Right atrium auricular region (tissue), 2 donors: ENCODE measurements around the gene PPP1R36. TPM values are rescaled to one million over a fixed set of nuclear protein-coding genes. Genes with fewer than 3 reads are reported as not detected.

ENCODE experiments used
- DNase-seq: peaks from one replicate; pipeline ENCODE4 v3.0.0-alpha.2; 2019; ENCODE audit warnings: low spot score
- H3K27ac ChIP-seq, 2 donors: fragments of 200-600 bp; sonication (generic); 1 replicate in 1 of 2; 2 replicates in 1 of 2; pipeline ENCODE4 v1.5.1; 2016 to 2019
- H3K27me3 ChIP-seq, 2 donors: fragments of 200-600 bp; sonication (generic); one replicate each; pipeline versions ENCODE4 v1.5.1 to v1.6.0; 2017 to 2019
- H3K36me3 ChIP-seq: fragments of 200-600 bp; sonication (generic); one replicate; pipeline ENCODE4 v1.5.1; 2016
- H3K4me1 ChIP-seq, 2 donors: fragments of 200-600 bp; sonication (generic); one replicate each; pipeline versions ENCODE4 v1.5.1 to v1.6.0; 2017 to 2019
- H3K4me3 ChIP-seq, 2 donors: fragments of 200-600 bp; sonication (generic); 1 replicate in 1 of 2; 2 replicates in 1 of 2; pipeline ENCODE4 v1.5.1; 2017 to 2019; ENCODE audit warnings: mild to moderate bottlenecking in 1 of 2, moderate library complexity in 1 of 2
- H3K9me3 ChIP-seq, 2 donors: fragments of 200-600 bp; sonication (generic); one replicate each; pipeline ENCODE4 v1.5.1; 2019
- total RNA-seq, 2 donors: library from RNA; depleted of rRNA; stranded (reverse); fragments of >200 nt; gene quantifications; one replicate each; pipeline ENCODE4 v1.1.0, GENCODE V29; 2016
- TF ChIP-seq, protein P1 (sequence below), 2 donors: fragments of 200-600 bp; sonication (generic); IDR thresholded peaks; one replicate each; pipeline ENCODE4 v1.5.1; 2019; ENCODE audit warnings: antibody characterized with exemption in 2 of 2

PPP1R36 gene
- total RNA-seq, 2 donors from 2014 or later = 0.31 TPM; not detected in 1

DNA sequence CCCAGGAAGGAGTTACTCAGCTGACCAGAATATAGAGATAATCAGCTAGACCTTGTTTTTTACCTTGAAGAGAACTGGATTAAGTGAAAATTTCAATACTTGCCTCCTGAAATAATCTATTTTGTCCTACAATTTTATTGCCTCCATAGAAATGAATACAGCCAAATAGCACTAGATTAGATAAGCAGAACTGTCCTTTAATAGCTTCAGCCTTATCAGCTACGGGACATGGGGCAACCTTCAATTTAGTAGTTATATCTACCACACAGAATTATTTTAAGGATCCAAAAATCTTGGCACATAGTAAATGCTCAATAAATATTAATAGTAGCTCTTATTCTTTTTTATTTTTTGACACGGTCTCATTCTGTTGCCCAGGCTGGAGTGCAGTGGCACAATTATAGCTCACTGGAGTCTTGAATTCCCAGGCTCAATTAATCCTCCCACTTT is 87.2 kb downstream of the PPP1R36 start:
- no peaks in the 10 kb centered on the region for H3K36me3 ChIP-seq
- no peak for DNase-seq
- H3K9me3 ChIP-seq = no peaks in the 10 kb centered on the region
- no peak overlapping the region for H3K4me3 ChIP-seq
- no peaks in the 10 kb centered on the region for H3K4me1 ChIP-seq
- TF ChIP-seq, protein P1, sequence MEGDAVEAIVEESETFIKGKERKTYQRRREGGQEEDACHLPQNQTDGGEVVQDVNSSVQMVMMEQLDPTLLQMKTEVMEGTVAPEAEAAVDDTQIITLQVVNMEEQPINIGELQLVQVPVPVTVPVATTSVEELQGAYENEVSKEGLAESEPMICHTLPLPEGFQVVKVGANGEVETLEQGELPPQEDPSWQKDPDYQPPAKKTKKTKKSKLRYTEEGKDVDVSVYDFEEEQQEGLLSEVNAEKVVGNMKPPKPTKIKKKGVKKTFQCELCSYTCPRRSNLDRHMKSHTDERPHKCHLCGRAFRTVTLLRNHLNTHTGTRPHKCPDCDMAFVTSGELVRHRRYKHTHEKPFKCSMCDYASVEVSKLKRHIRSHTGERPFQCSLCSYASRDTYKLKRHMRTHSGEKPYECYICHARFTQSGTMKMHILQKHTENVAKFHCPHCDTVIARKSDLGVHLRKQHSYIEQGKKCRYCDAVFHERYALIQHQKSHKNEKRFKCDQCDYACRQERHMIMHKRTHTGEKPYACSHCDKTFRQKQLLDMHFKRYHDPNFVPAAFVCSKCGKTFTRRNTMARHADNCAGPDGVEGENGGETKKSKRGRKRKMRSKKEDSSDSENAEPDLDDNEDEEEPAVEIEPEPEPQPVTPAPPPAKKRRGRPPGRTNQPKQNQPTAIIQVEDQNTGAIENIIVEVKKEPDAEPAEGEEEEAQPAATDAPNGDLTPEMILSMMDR (IDR thresholded peaks at IDR 0.05) = peak; percentile 21 to 27
- no peak overlapping the region for H3K27ac ChIP-seq
- H3K27me3 ChIP-seq = no peaks in the 10 kb centered on the region

DNA sequence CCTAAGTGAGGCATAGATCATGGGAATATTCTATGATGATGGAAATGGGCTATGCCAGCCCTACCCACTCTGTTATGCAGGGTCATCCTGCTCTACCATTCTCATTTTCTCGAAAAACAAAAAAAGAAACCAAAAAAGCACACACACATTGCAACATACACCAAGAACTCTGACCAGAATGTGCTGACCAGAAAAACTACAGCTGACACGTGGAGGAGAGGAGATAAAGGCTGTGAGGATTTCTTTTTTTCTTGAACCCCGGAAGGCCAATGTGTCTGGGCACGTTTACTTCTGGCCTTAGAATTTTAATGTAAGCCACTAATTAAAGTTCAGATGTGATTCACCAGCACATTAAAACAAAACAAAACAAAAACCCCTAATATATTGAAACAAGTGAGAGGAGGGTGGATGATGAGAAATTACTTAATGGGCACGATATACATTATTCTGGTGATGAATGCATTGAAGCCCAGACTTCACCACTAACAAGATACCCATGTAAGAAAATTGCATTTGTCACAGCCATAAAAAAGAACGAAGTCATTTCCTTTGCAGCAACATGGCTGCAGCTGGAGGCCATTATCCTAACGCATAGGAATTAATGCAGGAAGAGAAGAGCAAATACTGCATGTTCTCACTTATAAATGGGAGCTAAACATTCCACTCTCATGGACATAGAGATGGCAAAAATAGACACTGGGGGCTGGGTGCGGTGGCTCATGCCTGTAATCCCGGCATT is 88.1 kb downstream of the PPP1R36 start:
- H3K9me3 ChIP-seq = no peaks in the 10 kb centered on the region
- no peak for DNase-seq
- no peaks in the 10 kb centered on the region for H3K36me3 ChIP-seq
- H3K4me1 ChIP-seq = no peaks in the 10 kb centered on the region
- TF ChIP-seq, protein P1 (IDR thresholded peaks at IDR 0.05) = no peak
- H3K27ac ChIP-seq = no peak overlapping the region
- no peak overlapping the region for H3K4me3 ChIP-seq
- H3K27me3 ChIP-seq = no peaks in the 10 kb centered on the region

DNA sequence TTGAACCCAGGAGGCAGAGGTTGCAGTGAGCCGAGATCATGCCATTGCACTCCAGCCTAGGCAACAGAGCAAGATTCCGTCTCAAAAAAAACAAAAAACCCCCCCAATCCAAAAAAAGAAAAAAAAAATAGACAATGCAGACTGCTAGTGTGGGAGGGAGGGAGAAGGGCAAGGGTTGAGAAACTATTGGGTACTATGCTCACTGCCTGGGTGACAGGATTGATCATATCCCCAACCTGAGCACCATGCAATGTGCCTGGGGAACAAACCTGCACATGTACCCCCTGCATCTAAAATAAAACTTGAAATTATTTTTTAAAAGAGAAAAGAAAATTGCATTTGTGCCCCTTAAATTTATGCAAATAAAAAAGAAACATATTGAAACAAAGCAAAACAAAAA is 88.9 kb downstream of the PPP1R36 start:
- no peak for DNase-seq
- H3K27ac ChIP-seq = no peak overlapping the region
- H3K4me3 ChIP-seq = no peak overlapping the region
- TF ChIP-seq, protein P1 (IDR thresholded peaks at IDR 0.05) = no peak
- H3K4me1 ChIP-seq = no peaks in the 10 kb centered on the region
- H3K9me3 ChIP-seq = no peaks in the 10 kb centered on the region
- H3K36me3 ChIP-seq = no peaks in the 10 kb centered on the region
- H3K27me3 ChIP-seq = no peaks in the 10 kb centered on the region

Other genes with a start within 250 kb of the PPP1R36 start
- gene MTHFD1, start 161.6 kb upstream of the PPP1R36 start, total RNA-seq = 10 to 100 TPM; 30.5 to 42.8 TPM
- gene AKAP5, start 84.5 kb upstream of the PPP1R36 start, total RNA-seq = under 1 TPM in 1 of 2 donors, not detected in 1; 0.24 TPM
- gene ZBTB25, start 46.1 kb upstream of the PPP1R36 start, total RNA-seq = 1 to 10 TPM; 5.0 to 9.2 TPM
- gene ZBTB1, start 45.2 kb upstream of the PPP1R36 start, total RNA-seq = 10 to 100 TPM; 18.5 to 21.2 TPM
- 100 to 1,000 TPM in 1 of 2 donors, 10 to 100 TPM in 1; 64.9 to 151 TPM for gene HSPA2, start 9.2 kb upstream of the PPP1R36 start, total RNA-seq
- 10 to 100 TPM; 26.1 to 28.1 TPM for gene PLEKHG3, start 154.5 kb downstream of the PPP1R36 start, total RNA-seq